ENCODE measurements around the gene EFCAB6.

Gene EFCAB6

GRCh38 chr22:43846966-43847365 is 34.9 kb upstream of the EFCAB6 start:
- DNase-seq: peak; percentile 30

DNA sequence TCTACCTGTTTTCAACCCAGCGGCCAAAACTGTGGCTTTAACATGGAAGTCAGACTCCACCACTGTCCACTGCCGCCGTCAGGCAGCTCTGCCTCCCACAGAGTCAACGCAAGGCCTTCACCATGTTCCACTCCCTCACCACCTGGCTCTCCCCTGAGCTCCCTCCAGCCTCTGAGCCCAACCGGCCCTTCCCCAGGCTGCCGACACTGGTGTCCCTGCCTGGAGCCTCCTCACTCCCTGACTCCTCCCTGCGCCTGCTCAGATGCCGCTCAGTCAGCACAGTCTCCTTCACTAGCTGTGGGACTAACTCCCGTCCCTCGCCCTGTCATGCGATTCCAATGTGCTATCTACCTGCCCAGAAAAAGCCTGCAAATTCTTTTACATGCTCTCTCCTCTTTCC is 33.9 kb upstream of the EFCAB6 start:
- DNase-seq: no peak

DNA sequence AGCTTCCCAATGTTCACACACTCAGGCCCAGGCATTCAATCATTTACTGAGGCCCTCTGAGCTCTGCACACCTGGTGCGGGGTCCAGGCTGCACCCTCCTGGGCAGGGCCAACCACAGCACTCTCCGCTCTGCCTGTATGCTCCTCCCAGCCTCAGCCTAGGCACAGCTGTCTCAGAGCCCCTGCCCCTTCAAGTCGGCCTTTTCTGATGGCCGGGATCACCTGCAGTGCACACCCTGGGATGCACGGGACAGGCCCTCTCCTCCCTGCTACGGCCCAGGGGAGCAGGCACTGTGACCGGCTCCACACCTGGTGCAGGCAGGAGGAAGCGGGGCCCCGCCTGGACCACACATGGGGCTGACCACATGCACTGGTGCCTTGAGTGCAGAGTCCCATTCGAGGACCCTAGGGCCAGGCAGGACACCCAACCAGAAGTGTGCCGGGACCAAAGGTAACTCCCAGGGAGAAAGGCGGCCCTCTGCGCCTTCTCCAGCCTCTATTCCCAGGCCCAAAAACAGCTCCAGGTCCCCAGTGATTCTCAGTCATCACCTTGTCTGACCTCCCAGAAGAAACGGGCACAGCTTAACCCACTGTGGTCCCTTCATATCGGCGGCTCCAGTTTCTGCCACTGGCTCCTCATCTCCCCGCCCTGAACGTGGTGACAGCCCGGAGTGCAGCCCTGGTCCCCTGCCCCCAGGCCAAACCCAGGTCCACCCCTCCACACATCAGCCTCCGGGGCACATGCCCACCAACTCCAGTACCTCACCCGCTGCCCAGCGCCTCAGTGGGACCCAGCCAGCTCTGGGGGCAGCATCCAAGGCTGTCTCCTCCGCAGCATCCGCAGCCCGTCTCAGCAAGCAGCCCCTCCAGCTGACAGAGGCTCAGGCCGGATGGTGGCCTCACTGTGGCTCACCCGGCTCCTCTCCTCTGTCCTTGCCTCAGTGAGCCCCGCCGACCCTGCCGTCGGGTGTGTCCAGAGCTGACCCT is 32.7 kb upstream of the EFCAB6 start:
- no peak for DNase-seq

GRCh38 chr22:43843783-43844530 is 31.9 kb upstream of the EFCAB6 start:
- DNase-seq: no peak

- DNase-seq: no peak
Observed at GRCh38 chr22:43841742-43842141, 29.6 kb upstream of the EFCAB6 start.

DNA sequence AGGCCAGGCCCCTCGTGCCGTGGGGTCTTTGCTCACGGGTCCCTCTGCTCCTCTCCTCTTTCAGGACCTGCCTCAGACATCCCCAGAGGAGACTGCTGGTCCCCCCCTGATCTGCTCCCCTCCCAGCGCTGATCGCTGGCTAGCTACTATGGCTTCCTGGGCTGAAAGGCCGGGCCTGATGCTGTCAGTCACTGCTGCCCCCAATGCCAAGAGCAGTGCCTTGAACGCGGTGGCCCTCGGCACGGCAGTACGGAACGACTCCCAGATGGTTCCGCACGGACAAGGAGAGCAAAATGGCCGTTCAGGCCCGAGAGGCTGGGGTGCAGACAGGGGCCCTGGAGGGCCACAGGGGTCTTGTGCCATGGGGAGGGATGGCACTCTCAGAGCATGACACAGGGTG is 28.7 kb upstream of the EFCAB6 start:
- no peak for DNase-seq

- DNase-seq: no peak
Observed at GRCh38 chr22:43840431-43840830, 28.3 kb upstream of the EFCAB6 start.

GRCh38 chr22:43839781-43840180 is 27.7 kb upstream of the EFCAB6 start:
- DNase-seq: no peak

DNA sequence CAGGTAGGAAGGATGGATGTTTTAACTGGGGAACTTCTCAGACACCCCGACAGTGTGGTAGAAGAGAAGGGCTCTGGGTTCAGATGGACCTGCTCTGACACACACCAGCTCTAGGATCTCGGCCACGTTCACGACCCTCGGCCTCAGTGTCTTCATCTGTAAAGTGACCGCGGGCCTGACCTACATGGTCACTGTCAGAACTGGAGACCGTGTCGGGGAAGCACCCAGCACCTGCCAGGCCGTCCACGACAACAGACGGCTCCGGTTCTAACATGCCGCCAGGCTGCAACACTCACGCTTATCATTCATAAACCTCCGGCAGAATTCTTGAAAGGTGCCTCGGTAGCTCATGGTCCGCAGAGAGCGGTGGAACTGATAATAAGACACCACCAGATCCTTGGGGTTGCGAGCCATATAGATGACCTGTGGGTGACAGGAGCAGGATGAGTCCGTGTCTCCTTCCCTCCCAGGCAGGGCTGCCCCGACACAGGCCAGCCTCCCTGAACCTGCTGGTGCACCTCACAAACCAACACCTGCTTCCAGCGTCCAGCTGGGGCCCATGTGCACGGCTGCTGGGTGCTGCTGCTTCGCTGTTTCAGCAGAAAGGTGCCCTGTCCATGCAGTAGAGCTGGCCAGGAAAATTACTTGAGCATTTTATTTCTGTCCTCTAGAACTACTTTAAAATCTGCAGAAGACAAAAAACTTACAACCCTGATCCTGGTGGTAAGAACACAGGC is 26.6 kb upstream of the EFCAB6 start:
- no peak for DNase-seq

GRCh38 chr22:43838161-43838560 is 26.1 kb upstream of the EFCAB6 start:
- DNase-seq: no peak

GRCh38 chr22:43837666-43838065 is 25.6 kb upstream of the EFCAB6 start:
- DNase-seq: no peak

DNA sequence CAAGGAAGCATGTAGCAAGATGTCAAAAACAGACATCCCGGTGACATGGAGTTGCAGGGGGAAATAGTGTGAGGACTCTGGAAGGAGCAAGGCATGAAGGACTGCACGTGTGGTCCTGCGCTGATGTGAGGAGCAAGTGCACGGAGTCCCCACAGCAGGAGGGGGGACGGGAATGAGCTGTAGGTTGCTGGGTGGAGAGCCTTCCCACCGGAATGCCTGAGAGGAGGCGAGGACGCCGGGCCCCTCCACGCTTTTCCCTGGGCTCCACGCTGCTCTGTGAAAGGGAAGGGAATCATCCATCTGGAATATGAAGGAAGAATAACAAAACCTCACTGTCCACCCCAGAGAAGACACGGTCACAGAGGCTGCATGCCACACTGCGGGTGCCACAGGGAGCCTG is 23.6 kb upstream of the EFCAB6 start:
- no peak for DNase-seq

DNA sequence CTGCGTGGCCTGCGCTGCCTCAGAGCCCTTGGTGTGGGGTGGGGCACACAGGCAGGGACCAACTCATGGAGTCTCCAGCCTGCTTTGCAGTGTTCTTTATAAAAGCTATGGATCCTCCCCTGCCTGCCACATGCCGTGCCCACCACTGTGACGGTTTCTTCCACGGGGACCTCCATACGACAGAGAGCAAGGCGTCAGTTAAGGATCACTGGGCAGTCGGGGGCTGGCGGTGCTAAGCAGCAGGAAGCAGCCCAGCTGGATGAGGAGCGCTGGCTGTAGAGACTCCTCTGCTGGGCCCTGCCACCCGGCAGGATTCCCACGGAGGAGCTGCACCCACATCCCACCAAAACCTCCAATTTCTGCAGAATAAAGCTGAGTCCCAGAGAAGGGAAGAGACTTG is 23.1 kb upstream of the EFCAB6 start:
- no peak for DNase-seq

DNA sequence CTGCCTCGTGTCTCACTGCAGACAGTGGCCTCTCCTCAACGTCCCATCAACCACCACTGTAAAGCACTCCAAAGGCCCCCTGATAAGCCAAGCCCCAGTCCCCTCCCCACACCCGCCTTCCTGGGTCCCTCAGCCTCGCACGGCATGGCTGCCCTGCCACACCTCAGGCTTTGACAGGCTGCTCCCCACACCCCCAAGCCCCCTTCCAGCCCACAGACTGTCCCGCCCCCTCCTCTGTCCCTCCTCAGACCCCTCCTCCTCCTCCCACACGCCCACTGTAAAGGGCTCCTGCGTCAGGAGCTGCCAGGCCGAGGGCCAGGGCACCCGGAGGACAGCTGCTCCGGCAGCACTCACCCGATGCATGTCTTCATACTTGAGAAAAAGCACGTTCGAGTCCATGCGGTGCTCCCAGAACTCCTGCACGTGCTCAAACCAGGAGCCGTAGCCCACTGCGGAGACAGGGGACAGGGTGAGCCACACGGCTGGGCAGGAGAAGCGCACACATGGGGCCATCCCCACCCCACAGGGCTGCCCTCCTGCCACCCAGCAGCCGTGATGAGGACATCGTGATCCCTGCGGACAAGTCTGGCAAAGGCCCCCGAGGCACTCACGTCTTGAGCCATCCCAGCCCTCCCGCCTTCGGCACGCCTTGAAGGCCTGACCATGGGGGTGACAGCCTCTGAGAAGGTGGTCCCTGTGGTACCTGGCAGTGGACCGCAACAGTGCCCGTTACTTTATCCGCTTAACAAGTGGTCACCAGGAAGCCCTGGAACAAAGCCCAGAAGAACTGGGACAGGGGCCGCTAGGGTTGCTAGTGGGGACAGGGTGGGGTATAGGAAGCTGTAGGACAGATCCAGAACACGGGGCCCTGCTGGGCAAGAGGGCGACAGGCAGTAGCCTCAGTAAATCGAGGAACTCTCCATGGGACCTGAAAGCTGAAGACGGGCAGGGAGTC is 21.5 kb upstream of the EFCAB6 start:
- DNase-seq: no peak

- DNase-seq: no peak
Observed at GRCh38 chr22:43832393-43833265, 20.5 kb upstream of the EFCAB6 start.

DNA sequence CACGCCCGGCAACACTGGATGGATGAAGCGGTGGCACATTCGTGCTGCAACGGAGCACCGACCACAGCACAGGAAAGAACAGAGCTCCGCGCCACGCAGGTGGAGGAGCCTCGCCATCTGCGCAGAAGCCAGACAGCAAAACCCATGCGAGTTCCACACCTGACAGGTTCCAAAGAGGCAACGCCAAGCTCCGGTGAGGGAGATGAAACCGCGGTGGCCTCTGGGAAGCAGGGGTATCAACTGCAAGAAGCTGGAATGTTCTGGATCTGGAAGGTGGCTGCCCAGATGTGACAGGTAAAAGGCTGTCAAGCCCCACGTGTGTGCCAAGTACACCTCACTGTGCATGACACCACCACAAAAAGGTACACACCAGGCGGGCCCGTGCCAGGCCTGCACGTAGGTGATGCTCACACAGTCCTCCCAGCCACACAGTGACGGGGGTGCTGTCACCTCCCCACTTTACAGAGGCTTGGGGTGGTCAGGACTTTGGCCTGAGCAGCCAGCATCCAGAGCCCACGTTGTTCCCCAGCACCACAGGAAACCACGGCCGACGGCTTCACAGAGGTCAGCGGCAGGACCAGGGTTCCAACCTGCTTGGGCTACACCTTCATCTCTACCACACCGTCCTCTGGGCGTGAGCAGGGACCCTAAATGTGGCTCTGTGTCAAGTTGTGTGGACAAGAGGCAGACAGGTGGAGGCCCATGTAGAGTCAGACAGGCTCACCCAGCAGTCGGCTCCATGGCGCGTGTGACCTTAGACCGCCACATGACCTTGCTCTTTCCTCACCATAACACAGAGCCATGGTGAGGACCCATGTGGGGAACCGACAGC is 19.7 kb upstream of the EFCAB6 start:
- no peak for DNase-seq

- DNase-seq: no peak
Observed at GRCh38 chr22:43830931-43831560, 18.9 kb upstream of the EFCAB6 start.

- no peak for DNase-seq
Observed at GRCh38 chr22:43829904-43830851, 18.1 kb upstream of the EFCAB6 start.
